Measurements from ENCODE around the gene XPO5.
"Not testable (repeated sequence)": the region's sequence is repeated elsewhere in the genome, so short reads cannot be mapped to it uniquely, and the experiment has no call there.

Gene XPO5

DNA sequence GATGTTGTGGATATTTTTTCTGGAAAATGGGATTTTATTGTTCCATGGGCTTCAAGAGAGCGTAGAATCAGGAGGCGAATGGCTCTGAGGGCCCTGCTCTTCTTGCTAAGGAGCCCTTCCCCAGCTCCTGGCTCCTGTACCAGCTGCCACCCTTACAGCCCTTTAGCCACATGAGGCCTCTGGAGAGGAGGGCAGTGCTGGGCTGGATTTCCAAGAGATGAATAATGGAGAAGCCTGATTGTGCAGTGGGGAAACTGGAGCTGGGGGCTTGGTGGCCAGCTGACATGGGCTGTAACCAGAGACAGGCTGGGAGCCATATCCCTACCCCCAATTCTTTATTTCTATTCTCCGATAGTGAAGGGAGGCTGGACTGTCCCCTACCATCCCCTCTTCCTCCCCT lies 74.9 kb downstream of the XPO5 start:
- no peak overlapping the region for H3K4me2 ChIP-seq (ENCODE audit: low read length)
- H2AFZ ChIP-seq (ENCODE audit: insufficient read depth, low read length, poor library complexity): no peak overlapping the region
- H3K14ac ChIP-seq (ENCODE audit: low read length): no peak overlapping the region
- no peak overlapping the region for H4K12ac ChIP-seq (ENCODE audit: low read depth, low read length)
- no peaks in the 10 kb centered on the region for H3K79me2 ChIP-seq (ENCODE audit: control insufficient read depth, insufficient read depth, low read length, poor library complexity)
- no peak overlapping the region for H3K4me3 ChIP-seq (ENCODE audit: low read depth, low read length)
- no peak overlapping the region for H2BK12ac ChIP-seq (ENCODE audit: low read length)
- H3K23ac ChIP-seq (ENCODE audit: low read length): no peak overlapping the region
- H3K36me3 ChIP-seq (ENCODE audit: control insufficient read depth in 1 of 2, insufficient read depth in 2 of 2, low read length in 2 of 2): peaks cover 58 to 75% of the 10 kb centered on the region in 2 experiments
- no peak overlapping the region for H2BK120ac ChIP-seq (ENCODE audit: insufficient read depth, low read length, poor library complexity)
- WGBS (ENCODE audit: extremely low coverage, insufficient coverage, insufficient read length): no CpG with 5 or more reads among the region's 3 CpGs
- H2BK5ac ChIP-seq (ENCODE audit: low read depth, low read length, poor library complexity): no peak overlapping the region
- H3K9ac ChIP-seq (ENCODE audit: low read length): no peak overlapping the region
- H3K79me1 ChIP-seq (ENCODE audit: low read length): peaks cover under 1% of the 10 kb centered on the region
- H2AK5ac ChIP-seq (ENCODE audit: low read length): no peak overlapping the region
- H3K27me3 ChIP-seq (ENCODE audit: insufficient read depth, low read length): no peaks in the 10 kb centered on the region
- no peak overlapping the region for H3K18ac ChIP-seq (ENCODE audit: low read length)
- no peak overlapping the region for H4K91ac ChIP-seq (ENCODE audit: low read depth, low read length)
- no peak for DNase-seq
- H3K4me1 ChIP-seq (ENCODE audit: control insufficient read depth in 1 of 2, insufficient read depth in 2 of 2, low read length in 2 of 2): peaks cover 15 to 19% of the 10 kb centered on the region in 2 experiments
- no peak overlapping the region for H3K27ac ChIP-seq (ENCODE audit: low read depth, low read length)
- no peak overlapping the region for H3K4ac ChIP-seq (ENCODE audit: low read depth, low read length)
- H4K8ac ChIP-seq (ENCODE audit: low read depth, low read length): no peak overlapping the region
- H3K9me3 ChIP-seq (ENCODE audit: insufficient read depth, low read depth, low read length): no peaks in the 10 kb centered on the region

DNA sequence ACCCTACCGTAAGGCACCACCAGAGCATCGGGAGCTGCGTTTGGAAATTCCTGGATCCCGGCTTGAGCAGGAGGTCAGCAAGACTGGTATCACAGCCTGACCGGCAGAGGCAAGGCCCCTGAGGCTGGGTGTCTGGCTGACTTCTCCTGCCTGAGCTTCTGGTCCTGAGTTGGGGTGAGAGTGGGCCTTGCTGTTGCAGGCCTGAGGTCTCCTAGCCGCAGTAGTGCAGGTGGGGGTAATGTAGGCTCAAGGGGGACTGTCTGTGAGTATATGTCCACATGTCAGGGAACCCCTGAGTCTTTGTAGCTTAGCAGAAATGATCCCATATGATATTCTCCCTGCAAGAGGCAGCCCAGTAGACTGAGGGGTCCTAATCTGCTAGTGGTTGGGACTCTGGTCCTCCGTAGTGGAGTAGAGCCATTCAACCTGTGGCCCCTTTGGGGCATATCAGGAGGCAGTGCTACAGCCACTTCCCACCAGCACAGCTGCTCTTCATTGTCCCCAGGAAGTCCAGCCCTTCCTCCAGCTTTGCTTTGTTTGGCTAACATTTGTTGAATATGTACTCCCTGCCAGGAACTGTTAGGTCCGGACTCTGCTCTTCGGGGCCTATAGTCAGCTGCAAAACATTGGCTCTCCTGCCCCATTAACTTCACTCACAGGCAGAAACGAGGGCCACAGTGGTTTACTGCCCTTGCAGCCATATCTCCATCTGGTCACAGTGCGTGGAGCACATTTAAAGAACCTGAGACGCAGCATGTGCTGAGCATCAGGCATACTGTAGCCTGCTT lies 76.6 kb downstream of the XPO5 start:
- no peak overlapping the region for H3K27ac ChIP-seq (ENCODE audit: low read depth, low read length)
- H2BK120ac ChIP-seq (ENCODE audit: insufficient read depth, low read length, poor library complexity): no peak overlapping the region
- H3K4ac ChIP-seq (ENCODE audit: low read depth, low read length): no peak overlapping the region
- no peak overlapping the region for H2AK5ac ChIP-seq (ENCODE audit: low read length)
- peaks cover 2% of the 10 kb centered on the region for H3K79me2 ChIP-seq (ENCODE audit: control insufficient read depth, insufficient read depth, low read length, poor library complexity)
- no peak overlapping the region for H2BK5ac ChIP-seq (ENCODE audit: low read depth, low read length, poor library complexity)
- H3K4me3 ChIP-seq (ENCODE audit: low read depth, low read length): no peak overlapping the region
- no peak overlapping the region for H3K14ac ChIP-seq (ENCODE audit: low read length)
- H4K8ac ChIP-seq (ENCODE audit: low read depth, low read length): no peak overlapping the region
- H2AFZ ChIP-seq (ENCODE audit: insufficient read depth, low read length, poor library complexity): no peak overlapping the region
- H4K12ac ChIP-seq (ENCODE audit: low read depth, low read length): no peak overlapping the region
- H3K4me1 ChIP-seq (ENCODE audit: control insufficient read depth in 1 of 2, insufficient read depth in 2 of 2, low read length in 2 of 2): peaks cover 30 to 35% of the 10 kb centered on the region in 2 experiments
- no peak for DNase-seq
- no peak overlapping the region for H3K18ac ChIP-seq (ENCODE audit: low read length)
- H2BK12ac ChIP-seq (ENCODE audit: low read length): no peak overlapping the region
- H3K9ac ChIP-seq (ENCODE audit: low read length): no peak overlapping the region
- peaks cover 46 to 58% of the 10 kb centered on the region in 2 experiments for H3K36me3 ChIP-seq (ENCODE audit: control insufficient read depth in 1 of 2, insufficient read depth in 2 of 2, low read length in 2 of 2)
- no peak overlapping the region for H3K4me2 ChIP-seq (ENCODE audit: low read length)
- no peak overlapping the region for H4K91ac ChIP-seq (ENCODE audit: low read depth, low read length)
- no CpG with 5 or more reads among the region's 12 CpGs for WGBS (ENCODE audit: extremely low coverage, insufficient coverage, insufficient read length)
- H3K79me1 ChIP-seq (ENCODE audit: low read length): peaks cover 9% of the 10 kb centered on the region
- no peaks in the 10 kb centered on the region for H3K9me3 ChIP-seq (ENCODE audit: insufficient read depth, low read depth, low read length)
- H3K23ac ChIP-seq (ENCODE audit: low read length): no peak overlapping the region
- no peaks in the 10 kb centered on the region for H3K27me3 ChIP-seq (ENCODE audit: insufficient read depth, low read length)

DNA sequence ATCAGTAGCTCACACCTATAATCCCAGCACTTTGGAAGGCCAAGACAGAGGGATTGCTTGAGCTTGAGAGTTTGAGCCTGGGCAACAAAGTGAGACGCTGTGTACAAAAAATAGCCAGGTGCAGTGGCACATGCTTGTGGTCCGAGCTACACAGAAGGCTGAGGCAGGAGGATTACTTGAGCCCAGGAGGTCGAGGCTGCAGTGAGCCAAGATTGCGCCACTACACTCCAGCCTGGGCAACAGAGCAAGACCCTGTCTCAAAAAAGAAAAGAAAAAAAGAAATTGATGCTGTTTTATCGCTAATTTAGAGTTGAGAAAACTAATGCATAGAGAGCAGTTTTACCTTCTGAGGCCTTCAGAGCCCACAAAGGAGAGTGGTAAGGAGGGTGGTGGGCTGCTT lies 77.5 kb downstream of the XPO5 start:
- not testable (repeated sequence) for H3K4me2 ChIP-seq (ENCODE audit: low read length); H2AFZ ChIP-seq (ENCODE audit: insufficient read depth, low read length, poor library complexity); H3K9me3 ChIP-seq (ENCODE audit: insufficient read depth, low read depth, low read length); H3K9ac ChIP-seq (ENCODE audit: low read length); H3K4me3 ChIP-seq (ENCODE audit: low read depth, low read length); H3K79me2 ChIP-seq (ENCODE audit: control insufficient read depth, insufficient read depth, low read length, poor library complexity); H3K18ac ChIP-seq (ENCODE audit: low read length); H3K14ac ChIP-seq (ENCODE audit: low read length); H3K79me1 ChIP-seq (ENCODE audit: low read length); H2BK5ac ChIP-seq (ENCODE audit: low read depth, low read length, poor library complexity); H2BK120ac ChIP-seq (ENCODE audit: insufficient read depth, low read length, poor library complexity); H4K91ac ChIP-seq (ENCODE audit: low read depth, low read length); H4K8ac ChIP-seq (ENCODE audit: low read depth, low read length); H3K27me3 ChIP-seq (ENCODE audit: insufficient read depth, low read length); H2AK5ac ChIP-seq (ENCODE audit: low read length); H2BK12ac ChIP-seq (ENCODE audit: low read length); H3K23ac ChIP-seq (ENCODE audit: low read length); H4K12ac ChIP-seq (ENCODE audit: low read depth, low read length); H3K27ac ChIP-seq (ENCODE audit: low read depth, low read length); DNase-seq; H3K4ac ChIP-seq (ENCODE audit: low read depth, low read length)
- no CpG with 5 or more reads among the region's 5 CpGs for WGBS (ENCODE audit: extremely low coverage, insufficient coverage, insufficient read length)
- Histone ChIP-seq H3K4me1 (ENCODE audit: control insufficient read depth in 1 of 2, insufficient read depth in 2 of 2, low read length in 2 of 2) (peaks cover 33 to 44% of the 10 kb centered on the region in 2 experiments), H3K36me3 (ENCODE audit: control insufficient read depth in 1 of 2, insufficient read depth in 2 of 2, low read length in 2 of 2) (peaks cover 41 to 51% of the 10 kb centered on the region in 2 experiments)

DNA sequence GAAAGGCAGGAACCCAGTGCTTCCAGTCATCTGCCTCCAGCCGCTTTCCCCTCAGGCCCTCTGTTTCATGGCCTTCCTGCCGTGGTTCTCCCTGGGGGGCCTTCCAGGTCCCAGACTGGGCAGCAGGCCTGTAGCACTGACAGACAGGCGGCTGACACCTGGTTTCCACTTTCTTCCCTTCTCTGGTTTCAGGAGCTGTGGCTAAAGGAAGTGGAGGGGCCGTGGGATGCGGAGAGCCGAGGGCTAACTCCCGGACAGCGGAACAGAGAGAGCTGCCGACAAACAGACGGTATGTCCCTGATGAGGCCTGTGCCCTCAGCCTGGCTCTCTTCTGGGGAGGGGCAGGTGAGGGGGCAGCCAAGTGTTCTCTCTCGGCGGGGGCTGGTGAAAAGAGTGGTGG lies 78.1 kb downstream of the XPO5 start:
- Histone ChIP-seq H2BK120ac (ENCODE audit: insufficient read depth, low read length, poor library complexity) (no peak overlapping the region), H3K36me3 (ENCODE audit: control insufficient read depth in 1 of 2, insufficient read depth in 2 of 2, low read length in 2 of 2) (peaks cover 35 to 45% of the 10 kb centered on the region in 2 experiments), H3K27ac (ENCODE audit: low read depth, low read length) (peak overlapping the region; percentile 63), H3K9ac (ENCODE audit: low read length) (no peak overlapping the region), H3K14ac (ENCODE audit: low read length) (no peak overlapping the region), H4K91ac (ENCODE audit: low read depth, low read length) (no peak overlapping the region), H3K27me3 (ENCODE audit: insufficient read depth, low read length) (no peaks in the 10 kb centered on the region), H2AFZ (ENCODE audit: insufficient read depth, low read length, poor library complexity) (no peak overlapping the region), H3K4me3 (ENCODE audit: low read depth, low read length) (no peak overlapping the region), H3K4me1 (ENCODE audit: control insufficient read depth in 1 of 2, insufficient read depth in 2 of 2, low read length in 2 of 2) (peaks cover 33 to 44% of the 10 kb centered on the region in 2 experiments), H4K8ac (ENCODE audit: low read depth, low read length) (no peak overlapping the region), H4K12ac (ENCODE audit: low read depth, low read length) (no peak overlapping the region), H2BK12ac (ENCODE audit: low read length) (no peak overlapping the region), H3K18ac (ENCODE audit: low read length) (no peak overlapping the region), H3K79me1 (ENCODE audit: low read length) (peaks cover 9% of the 10 kb centered on the region), H3K23ac (ENCODE audit: low read length) (no peak overlapping the region), H3K9me3 (ENCODE audit: insufficient read depth, low read depth, low read length) (no peaks in the 10 kb centered on the region), H2AK5ac (ENCODE audit: low read length) (no peak overlapping the region), H3K4me2 (ENCODE audit: low read length) (no peak overlapping the region), H3K4ac (ENCODE audit: low read depth, low read length) (no peak overlapping the region), H3K79me2 (ENCODE audit: control insufficient read depth, insufficient read depth, low read length, poor library complexity) (peaks cover 2% of the 10 kb centered on the region), H2BK5ac (ENCODE audit: low read depth, low read length, poor library complexity) (no peak overlapping the region)
- no CpG with 5 or more reads among the region's 12 CpGs for WGBS (ENCODE audit: extremely low coverage, insufficient coverage, insufficient read length)
- DNase-seq: no peak

Measured in trophoblast cell (in vitro differentiated cells and primary cell).